Stimulated activated CD4-positive, alpha-beta T cell treated with anti-CD3 and anti-CD28 coated beads, Interleukin-4, amount 100 ng/mL, for 48 hours (primary cell): ENCODE measurements around the gene MUC4.
"Not testable (repeated sequence)": the region's sequence is repeated elsewhere in the genome, so short reads cannot be mapped to it uniquely, and the experiment has no call there.

Experiments used
- DNase-seq, 2 donors: peaks; one replicate each; pipeline ENCODE4 v3.0.0-alpha.2; 2020; ENCODE audit warnings: low read depth in 2 of 2

Gene MUC4

DNA sequence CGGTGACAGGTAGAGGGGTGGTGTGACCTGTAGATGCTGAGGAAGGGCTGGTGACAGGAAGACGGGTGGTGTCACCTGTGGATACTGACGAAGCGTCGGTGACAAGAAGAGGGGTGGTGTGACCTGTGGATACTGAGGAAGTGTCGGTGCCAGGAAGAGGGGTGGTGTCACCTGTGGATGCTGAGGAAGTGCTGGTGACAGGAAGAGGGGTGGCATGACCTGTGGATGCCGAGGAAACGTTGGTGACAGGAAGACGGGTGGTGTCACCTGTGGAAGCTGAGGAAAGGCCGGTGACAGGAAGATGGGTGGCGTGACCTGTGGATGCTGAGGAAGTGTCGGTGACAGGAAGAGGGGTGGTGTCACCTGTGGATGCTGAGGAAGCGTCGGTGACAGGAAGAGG, 27.7 kb downstream of the MUC4 start:
- DNase-seq: not testable (repeated sequence)

DNA sequence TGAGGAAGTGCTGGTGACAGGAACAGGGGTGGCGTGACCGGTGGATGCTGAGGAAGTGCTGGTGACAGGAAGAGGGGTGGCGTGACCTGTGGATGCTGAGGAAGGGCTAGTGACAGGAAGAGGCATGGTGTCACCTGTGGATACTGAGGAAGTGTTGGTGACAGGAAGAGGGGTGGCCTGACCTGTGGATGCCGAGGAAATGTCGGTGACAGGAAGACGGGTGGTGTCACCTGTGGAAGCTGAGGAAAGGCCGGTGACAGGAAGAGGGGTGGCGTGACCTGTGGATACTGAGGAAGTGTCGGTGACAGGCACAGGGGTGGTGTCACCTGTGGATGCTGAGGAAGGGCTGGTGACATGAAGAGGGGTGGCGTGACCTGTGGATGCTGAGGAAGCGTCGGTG, 30.5 kb downstream of the MUC4 start:
- not testable (repeated sequence) for DNase-seq

DNA sequence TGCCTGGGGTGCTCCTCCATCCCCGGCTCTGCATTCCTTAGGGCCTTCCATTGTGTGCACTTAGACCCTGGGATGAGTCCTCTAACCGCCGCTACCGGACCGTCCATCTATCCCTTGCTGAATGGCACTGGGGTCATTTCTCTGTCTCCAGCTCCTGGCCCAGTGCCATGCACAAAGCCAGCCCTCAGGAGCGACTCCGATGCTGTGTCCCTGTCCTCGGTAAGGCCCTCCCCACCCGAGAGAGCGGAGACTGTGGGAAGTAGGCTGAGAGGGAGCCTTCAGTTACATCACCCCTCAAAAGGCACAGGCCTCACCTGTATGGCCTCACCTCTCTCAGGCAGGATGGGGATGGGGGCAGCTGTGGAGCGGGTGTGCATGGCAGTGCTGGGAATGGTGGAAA, 33.8 kb downstream of the MUC4 start:
- no peak for DNase-seq

DNA sequence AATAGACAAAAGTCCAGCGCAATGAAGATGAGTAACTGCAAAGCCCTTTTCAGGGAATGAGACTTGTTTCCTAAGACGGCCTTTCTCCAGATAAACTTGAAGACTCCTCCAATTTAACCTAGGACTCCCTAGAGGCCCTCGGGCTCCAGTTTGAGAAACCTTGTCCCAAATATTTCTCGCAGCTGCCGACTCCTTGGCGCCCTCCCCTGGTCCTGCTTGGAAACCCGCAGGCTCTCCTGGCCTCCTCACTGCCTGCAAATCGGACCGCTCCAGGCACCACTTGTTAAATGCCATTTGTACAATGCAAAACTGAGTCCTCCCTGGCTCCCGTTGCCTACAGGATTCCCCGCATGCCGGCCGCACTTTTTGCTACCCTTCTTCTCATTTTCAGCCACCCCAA, 36.8 kb downstream of the MUC4 start:
- no peak for DNase-seq

DNA sequence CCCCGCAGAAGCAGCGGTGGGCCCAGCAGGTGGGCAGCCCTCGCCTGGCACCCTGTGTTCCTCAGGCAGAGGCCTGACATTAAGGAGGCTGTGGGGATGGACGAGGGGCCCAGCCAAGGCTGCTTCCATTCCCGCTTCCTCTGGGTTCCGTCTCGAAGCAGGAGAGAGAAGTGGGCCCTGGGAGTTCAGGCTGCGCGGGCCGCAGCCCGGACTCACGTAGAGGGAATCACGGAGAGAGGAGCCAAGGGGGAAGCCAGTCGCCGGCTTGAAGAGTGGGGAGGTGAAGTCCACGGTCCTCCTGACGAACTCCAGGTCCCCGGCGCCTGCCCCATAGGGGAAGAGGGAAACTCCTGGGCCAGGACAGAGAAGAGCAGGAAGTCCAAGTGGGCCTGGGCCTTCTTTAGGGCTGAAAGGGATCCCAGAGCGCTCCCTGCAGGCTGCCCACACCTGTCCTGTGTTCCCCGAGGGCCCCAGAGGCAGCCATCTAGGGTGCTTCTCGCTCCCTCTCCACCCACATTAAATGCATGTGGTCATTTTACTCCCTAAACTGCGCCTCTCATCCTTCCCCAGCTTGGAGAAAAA, 37.7 kb downstream of the MUC4 start:
- DNase-seq: no peak

DNA sequence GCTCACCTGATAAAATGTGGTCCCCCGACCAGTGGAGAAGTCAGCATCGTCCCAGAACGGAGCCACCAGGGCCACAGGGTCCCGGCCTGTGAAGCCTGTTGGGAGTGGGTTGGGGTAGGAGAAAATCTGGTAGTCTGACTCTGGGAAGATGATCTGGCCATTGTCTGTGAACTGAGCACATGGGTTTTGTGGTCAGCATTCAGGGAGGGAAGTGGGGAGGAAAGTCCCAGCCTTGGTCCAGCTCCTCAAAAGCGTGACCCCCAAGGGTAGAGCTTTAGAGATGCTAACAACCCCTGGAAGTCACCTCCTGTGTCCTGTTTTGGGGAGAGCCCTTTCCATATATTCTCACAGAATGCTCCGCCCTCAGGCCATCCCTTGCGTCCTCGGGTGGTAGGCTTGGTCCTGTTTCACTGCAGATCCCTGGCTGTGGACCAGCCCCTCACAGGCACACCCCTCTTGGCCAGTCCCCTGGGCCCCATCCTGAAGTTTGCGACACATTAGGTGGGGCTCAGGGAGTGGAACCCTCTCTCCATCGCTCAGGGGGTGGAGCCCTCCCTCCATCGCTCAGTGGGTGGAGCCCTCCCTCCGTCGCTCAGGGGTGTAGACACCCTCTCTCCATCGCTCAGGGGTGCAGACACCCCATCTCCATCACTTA, 40.0 kb downstream of the MUC4 start:
- DNase-seq: no peak

DNA sequence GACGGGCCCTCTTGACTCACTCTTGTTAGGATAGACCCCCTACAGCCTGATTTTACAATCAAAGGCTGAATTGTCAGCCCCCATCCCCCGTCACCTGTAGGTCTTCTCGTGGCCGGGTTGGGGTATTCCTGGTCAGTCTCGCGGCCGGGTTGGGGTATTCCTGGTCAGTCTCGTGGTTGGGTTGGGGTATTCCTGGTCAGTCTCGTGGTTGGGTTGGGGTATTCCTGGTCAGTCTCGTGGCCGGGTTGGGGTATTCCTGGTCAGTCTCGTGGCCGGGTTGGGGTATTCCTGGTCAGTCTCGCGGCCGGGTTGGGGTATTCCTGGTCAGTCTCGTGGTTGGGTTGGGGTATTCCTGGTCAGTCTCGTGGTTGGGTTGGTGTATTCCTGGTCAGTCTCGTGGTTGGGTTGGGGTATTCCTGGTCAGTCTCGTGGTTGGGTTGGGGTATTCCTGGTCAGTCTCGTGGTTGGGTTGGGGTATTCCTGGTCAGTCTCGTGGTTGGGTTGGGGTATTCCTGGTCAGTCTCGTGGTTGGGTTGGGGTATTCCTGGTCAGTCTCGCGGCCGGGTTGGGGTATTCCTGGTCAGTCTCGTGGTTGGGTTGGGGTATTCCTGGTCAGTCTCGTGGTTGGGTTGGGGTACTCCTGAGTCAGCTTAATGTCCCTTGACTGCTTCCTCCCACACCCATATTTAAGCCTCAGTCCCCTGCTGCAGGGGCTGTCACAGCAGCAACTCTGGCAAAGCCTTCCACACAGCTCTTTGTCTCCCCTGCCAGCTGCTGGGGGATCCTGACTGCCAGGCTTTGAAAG, 40.7 kb downstream of the MUC4 start:
- DNase-seq: not testable (repeated sequence)

DNA sequence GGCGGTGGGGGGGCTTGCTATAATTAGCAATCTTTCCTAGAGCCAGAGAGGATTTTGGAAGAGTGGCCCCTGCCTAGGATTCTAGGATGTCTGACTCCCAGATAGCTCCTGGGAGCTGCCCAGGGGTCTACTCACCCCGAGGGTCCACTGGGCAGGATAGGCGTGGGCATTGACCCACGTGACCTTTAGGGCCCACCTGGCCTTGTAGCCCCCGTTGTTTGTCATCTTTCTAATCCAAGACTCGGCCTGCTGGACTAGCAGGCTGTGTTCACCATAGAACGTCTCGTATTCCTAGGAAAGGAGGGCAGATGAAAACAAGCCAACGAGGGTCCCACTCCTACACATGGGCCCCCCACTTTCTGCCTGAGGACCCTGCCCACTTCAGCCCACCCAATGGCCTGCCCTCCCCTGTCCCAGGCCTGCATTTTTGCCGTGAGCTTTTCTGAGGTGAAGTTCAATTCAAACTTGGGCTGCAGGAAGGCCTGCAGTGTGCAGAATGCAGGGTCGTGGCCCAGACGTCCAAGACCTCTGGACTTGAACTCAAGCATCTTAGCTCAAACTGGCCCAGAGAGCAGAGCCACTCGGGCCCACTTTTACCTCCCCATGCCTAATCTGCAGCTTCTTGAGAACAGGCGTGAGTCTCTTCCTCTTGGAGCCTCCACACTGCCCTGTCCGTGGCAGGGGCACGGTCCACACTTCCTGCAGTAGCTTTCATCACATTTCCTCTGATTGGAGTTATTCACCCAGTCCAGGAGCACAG, 41.5 kb downstream of the MUC4 start:
- no peak for DNase-seq

DNA sequence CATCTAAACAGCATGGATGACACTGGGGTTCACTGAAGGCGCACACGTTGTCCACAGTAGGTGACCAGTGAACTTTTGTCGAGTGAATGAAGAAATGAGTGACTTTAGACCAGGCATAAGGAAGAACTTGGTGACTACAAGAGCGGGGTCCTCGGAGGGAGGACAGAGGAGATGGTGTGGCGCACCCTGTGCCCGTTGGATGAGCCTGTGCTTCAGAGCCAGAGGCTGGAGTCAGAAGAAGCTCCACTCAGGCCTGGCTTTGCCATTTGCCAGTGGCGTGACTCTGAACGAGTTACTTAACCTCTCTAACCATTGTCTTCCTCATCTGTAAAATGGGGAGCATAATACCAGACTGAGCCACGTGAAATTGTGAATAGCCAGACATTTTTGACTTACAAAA, 42.2 kb downstream of the MUC4 start:
- DNase-seq: no peak

DNA sequence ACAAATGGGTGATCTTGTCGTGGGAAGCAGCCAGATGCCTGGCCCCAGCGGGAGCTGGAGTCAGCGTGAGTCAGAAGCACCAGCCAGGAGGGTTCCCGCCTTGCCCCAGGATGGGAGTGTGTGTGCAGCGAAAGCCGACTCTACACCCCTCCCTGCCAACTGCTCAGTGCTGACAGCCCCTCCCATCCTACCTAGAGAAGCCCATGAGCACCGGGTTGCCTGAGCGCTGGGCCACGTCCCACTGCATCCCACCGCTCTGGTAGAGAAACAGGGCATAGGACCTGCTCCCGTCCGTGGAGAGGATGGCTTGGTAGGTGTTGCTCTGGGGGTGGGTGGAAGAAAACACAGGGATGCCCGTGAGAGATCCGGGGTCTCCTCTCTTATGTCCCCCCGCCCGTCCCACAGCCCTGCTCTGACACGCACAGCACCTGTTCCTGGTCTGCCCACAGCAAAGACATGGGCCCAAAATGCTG, 42.9 kb downstream of the MUC4 start:
- no peak for DNase-seq

DNA sequence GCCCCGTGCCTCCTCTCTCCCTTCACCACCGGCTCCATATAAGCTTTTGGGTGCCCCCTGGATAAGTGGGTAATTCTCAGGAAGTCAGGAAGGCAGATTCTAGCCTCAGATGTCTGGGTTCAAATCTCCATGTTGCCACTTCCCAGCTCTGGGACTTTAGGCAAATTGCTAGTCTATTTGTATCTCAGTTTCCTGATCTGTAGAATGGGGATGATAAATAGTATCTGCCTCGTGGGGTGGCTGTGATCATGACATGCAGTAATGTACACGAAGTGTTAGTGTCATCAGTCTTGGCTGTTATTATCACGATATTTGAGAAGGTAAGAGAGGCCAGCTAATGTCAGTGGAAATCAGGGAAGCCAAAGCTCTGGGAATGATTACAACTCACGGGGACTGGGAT, 43.3 kb downstream of the MUC4 start:
- no peak for DNase-seq

DNA sequence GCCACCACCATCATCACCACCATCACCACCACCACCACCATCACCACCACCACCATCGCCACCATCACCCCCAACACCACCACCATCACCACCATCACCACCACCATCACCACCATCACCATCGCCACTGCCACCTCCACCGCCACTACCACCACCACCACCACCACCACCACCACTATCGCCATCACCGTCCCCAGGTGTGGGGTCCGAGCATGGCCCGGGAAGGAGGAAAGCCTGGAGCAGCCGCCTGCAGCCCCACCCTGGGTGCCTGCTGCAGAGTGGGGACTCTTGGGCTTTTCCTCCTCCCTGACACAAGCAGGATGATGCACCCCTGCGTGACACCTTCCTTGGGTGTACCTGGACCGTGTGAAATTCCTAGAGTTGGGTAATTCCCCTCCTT, 43.9 kb downstream of the MUC4 start:
- no peak for DNase-seq

DNA sequence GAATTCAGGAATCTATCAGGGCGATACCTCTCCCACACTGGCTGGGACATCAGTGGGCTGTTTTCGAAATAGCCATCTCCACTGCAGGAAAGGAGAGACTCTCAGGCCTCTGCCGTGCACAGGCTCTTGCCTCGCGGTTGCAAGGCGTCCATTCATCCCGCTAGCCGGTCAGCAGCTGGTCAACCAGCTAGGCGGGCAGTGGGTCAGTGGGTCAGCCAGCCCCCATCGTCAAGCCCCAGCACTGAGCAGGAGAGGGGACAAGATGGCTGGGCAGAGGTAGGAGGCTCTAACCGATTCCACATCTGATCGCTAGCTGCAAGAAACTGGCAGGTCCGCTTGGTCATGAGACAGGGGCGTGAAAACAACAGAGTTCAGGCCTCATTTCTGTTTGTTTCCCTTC, 45.1 kb downstream of the MUC4 start:
- no peak for DNase-seq

DNA sequence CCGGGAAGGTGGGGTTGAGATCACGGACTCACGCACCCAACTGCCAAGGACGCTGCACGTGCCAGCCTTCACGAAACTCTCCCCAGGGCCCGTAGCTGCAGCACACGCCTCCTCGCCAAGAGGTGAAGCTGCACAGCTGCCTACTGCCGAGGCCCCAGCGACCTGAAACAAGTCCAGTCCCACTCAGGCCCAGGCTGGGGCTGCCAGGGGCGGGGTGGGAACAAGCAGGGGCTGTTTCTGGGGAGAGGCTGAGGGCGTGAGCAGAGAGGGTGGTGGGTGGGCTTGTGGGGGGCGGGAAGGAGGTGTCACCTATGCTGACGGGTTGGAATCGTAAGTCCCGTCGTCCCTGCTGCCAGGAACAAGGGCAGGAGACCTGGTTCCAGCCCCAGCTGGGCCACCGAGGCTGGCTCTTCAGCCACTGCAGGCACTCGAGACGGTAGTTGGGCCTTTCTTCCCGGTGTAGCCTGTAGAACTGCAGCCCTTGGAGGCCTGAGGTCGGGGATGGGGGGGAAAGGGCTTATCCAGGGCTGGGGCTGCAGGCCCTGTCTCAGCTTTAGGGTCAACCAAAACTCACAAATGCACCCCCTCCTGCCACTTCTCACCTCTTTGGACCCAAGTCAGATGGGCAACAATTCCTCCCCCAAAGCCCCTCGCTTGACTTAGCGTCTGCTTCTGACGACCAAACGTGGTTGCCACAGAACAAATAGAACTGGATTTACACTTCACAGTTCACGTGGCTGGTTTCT, 46.6 kb downstream of the MUC4 start:
- DNase-seq: no peak

DNA sequence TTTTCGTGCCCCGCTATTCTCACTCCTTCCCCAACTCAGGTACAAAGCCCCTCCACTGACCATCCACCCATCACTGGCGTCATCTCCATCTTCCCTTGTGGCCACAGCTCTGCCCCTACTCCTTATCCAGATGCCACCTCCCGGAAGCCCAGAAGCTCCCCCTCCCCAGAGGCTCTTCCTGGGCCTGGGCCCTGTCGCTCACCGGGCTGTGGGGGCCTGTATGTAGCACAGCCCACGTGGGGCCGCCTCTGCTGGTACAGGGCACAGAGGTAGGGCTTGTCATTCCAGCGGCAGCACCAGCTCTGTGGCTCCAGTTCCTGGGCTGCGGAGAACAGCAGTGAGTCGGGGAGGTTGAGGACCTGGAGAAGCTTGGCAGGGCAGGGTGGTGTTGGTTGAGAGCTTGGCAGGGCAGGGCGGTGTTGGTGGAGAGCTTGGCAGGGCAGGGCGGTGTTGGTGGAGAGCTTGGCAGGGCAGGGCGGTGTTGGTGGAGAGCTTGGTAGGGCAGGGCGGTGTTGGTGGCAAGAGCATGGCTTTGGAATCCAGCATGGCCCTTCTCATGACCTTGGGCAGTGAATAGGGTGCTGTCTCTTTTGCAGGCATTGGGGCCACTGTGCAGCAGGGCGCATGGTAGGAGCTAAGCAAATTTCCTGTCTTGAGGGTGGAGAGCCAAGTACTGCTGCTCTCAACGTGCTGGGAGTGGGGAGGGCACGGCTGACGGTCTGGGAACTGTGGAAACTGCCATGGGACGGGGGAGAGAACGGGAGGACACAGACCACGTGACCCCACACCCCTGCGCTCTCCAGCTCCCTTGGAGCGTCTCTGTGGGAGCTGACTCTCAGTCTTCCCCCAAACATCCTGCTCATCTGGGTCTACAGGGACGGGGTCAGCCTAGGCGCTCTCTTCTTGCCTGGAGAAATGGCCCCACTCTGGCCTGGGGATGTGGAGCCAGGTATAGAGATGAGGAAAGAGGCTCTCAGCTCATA, 47.6 kb downstream of the MUC4 start:
- DNase-seq: no peak

DNA sequence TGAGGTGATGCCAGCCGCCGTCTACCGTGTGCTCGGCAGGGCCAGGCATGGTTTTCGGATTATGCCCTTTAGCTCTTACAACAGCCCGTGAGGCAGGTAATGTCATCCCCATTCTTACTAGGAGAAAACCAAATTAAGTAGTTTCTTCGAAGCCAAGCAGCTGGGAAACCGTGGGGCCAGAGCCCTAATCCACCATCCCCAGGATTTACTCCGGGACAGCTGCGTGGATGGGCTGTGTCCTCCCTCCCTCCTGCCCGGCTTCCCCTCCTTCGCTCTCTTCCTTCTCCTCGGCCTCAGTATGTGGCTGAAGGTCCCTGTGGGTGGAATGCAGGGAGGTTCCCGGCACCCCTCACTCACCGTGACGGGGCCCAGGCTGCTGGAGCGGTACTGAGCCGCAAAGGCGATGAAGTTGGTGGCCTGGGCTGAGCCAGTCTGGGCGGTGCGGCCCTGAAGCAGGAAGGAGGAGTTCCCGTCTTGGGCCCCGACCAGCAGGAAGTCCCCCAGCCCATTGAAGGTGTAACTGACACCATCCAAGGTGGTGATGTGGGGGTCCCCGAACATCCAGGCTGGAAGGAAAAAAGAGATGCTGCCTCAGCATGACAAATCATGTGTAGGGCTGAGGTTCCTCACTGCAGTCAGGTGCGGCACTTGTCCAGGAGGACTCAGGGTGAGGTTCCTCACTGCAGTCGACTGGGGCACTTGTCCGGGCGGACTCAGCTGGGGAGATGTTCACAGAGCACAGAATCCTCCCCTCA, 48.5 kb downstream of the MUC4 start:
- DNase-seq: no peak

DNA sequence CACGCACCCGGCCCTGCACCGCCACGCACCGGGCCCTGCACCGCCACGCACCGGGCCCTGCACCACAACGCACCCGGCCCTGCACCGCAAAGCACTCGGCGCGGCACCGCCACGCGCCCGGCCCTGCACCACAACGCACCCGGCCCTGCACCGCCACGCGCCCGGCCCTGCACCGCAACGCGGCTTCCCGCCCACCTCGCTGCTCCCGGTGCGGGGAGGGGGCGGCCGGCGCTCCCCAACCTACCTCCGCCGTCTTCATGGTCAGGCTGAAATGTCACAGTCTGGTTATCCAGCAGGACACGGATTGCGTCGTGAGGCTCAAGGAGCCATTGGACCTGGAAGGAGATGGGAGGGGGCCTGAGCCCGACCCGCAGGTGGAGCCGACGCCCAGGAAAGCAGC, 49.1 kb downstream of the MUC4 start:
- DNase-seq: no peak

DNA sequence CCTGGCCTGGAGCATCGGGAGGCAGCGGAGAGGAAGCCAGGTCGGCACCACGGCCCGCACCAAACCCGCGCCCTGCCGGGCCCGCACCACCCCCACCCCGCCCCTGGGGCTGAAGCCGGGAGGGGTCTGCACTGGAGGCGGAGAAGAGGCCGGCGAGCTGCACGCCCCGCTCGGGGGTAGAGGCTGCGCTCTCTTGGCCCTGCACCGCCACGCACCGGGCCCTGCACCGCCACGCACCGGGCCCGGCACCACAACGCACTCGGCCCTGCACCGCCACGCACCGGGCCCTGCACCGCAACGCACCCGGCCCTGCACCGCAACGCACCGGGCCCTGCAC, 49.5 kb downstream of the MUC4 start:
- no peak for DNase-seq

DNA sequence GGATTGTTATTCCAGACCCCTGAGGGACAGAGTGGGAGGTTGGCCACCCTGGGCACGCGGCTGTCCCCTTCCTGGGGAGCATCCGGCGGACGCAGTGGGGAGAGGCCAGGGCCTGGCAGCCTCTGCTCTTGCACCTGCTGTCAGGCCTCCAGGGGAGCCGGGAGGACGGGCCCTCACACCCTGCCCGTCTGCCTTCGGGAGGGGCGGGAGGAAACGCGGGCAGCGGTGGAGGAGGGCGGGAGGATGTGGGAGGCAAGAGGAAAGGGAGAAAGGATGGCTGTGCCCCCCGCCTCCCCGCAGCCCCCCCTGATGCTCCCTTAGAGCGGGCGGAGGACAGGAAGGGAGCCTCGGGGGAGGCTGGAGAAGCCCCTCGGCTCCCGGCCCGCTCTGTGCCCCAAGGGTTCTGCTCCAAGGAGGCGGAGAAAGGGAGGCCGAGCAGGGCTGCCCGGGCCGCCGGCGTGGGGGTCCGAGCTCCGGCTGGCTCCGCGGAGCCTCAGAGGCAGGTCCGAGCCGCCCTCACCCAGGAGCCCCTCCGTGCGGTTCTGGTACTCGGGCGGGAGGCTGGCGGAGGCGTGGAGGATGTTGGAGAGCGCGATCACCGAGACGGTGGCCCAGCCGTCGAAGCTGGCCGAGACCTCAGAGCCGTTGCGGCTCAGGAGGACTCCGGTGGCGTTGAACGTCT, 50.0 kb downstream of the MUC4 start:
- no peak for DNase-seq
